HUES6 (cell line): Measurements from ENCODE around the gene STYXL1.
"Not testable (repeated sequence)": the region's sequence is repeated elsewhere in the genome, so short reads cannot be mapped to it uniquely, and the experiment has no call there.

Experiments used
- H3K27ac ChIP-seq: 2 replicates; pipeline ENCODE4 v1.7.0; 2013; ENCODE audit warnings: low read depth, mild to moderate bottlenecking, low read length, inconsistent platforms
- H3K27me3 ChIP-seq: 2 replicates; pipeline ENCODE4 v1.6.1; 2013; ENCODE audit warnings: low read length; ENCODE audit not compliant: control insufficient read depth, insufficient read depth
- H3K36me3 ChIP-seq: 2 replicates; pipeline ENCODE4 v1.6.1; 2013; ENCODE audit warnings: low read length; ENCODE audit not compliant: control insufficient read depth, insufficient read depth
- H3K4me1 ChIP-seq: 2 replicates; pipeline ENCODE4 v1.6.1; 2013; ENCODE audit warnings: low read length; ENCODE audit not compliant: control insufficient read depth, insufficient read depth
- H3K4me3 ChIP-seq: 2 replicates; pipeline ENCODE4 v1.5.1; 2013; ENCODE audit warnings: low read depth, low read length
- H3K9ac ChIP-seq: one replicate; pipeline ENCODE4 v1.6.1; 2013; ENCODE audit warnings: mild to moderate bottlenecking, low read length
- H3K9me3 ChIP-seq: 2 replicates; pipeline ENCODE4 v1.6.1; 2013; ENCODE audit warnings: low read depth, low read length; ENCODE audit not compliant: control insufficient read depth, insufficient read depth

The STYXL1 gene, protein sequence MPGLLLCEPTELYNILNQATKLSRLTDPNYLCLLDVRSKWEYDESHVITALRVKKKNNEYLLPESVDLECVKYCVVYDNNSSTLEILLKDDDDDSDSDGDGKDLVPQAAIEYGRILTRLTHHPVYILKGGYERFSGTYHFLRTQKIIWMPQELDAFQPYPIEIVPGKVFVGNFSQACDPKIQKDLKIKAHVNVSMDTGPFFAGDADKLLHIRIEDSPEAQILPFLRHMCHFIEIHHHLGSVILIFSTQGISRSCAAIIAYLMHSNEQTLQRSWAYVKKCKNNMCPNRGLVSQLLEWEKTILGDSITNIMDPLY

DNA sequence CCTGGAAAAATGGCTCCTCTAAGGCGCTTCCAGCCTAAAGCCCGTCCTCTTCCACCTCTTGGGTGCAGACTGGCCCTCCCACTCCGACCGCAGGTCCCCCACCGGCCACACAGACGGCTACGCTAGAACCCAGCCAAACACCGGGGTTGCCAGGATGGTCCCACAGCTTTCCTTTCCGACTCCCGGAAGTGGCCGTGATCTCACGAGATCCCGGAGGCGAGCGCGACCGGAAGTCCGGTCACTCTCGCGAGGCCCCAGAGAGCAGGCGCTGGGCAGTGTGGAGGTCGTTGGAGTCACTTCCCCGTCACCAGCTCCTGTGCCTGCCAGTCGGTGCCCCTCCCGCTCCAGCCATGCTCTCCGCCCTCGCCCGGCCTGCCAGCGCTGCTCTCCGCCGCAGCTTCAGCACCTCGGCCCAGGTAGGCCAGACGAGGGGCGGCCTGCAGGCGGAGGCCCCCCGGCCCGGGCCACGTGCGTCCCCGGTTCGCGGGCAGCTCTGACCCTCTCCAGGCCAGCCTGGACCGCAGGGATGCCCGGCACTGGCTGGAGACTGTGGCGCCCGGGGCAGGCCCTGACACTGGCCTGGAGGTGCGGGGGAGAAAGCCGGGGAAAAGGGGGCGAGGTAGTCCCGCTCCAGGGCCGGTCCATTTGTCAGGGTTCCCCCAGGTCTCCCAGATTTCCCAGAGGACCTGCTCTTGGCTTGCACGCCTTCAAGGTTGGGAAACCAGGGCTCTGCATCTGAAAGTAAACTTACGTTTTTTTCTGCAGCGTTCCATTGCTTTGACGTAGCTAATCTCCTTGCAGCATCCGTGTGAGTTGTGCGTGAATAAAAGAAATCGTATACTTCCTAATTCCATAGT, at the start of gene STYXL1, which contains the start of gene MDH2:
Gene STYXL1, minus strand, starts transcription at position 190 of the 857 bp plus-strand sequence. CDS start 17,477 bp downstream, outside the sequence.
Gene MDH2, plus strand, starts transcription at position 296 of the 857 bp plus-strand sequence. Its CDS starts 55 bp downstream, at position 351.
- Histone ChIP-seq H3K27ac (peak within 1 kb of the TSS; percentile 81), H3K9ac (peak within 1 kb of the TSS; percentile 96), H3K4me3 (peak within 1 kb of the TSS; percentile 99), H3K9me3 (no peaks in the 10 kb centered on the region), H3K36me3 (peaks cover 16% of the 10 kb centered on the region), H3K4me1 (peaks cover 5% of the 10 kb centered on the region), H3K27me3 (no peaks in the 10 kb centered on the region)

- H3K9me3 ChIP-seq = no peaks in the 10 kb centered on the region
- no peaks in the 10 kb centered on the region for H3K4me1 ChIP-seq
- H3K36me3 ChIP-seq = no peaks in the 10 kb centered on the region
- H3K4me3 ChIP-seq = no peak overlapping the region
- no peak overlapping the region for H3K9ac ChIP-seq
- H3K27ac ChIP-seq = no peak overlapping the region
- H3K27me3 ChIP-seq = no peaks in the 10 kb centered on the region
Observed at GRCh38 chr7:76095908-76096307, 48.1 kb upstream of the STYXL1 start.

DNA sequence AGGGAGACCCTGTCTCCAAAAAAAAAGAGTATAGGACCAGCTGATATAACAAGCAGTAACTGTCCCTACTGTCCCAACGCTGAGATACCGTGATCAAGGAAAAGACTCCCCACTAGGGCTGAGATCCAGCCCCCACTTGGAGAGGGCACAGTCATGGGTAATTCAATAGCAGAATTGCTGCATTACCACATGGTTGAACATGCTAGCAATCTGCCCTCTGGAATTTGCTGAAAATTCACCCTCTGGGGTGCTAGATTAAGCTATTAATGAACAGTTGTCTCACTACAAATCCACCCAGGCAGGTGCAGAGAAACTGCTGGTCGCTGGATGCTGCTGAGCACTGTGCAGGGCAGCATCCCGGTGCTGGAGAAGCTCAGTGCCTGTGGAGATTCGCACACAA, 46.5 kb upstream of the STYXL1 start:
- not testable (repeated sequence) for H3K36me3 ChIP-seq, H3K4me1 ChIP-seq, H3K4me3 ChIP-seq, H3K9me3 ChIP-seq, H3K9ac ChIP-seq, H3K27ac ChIP-seq, H3K27me3 ChIP-seq

DNA sequence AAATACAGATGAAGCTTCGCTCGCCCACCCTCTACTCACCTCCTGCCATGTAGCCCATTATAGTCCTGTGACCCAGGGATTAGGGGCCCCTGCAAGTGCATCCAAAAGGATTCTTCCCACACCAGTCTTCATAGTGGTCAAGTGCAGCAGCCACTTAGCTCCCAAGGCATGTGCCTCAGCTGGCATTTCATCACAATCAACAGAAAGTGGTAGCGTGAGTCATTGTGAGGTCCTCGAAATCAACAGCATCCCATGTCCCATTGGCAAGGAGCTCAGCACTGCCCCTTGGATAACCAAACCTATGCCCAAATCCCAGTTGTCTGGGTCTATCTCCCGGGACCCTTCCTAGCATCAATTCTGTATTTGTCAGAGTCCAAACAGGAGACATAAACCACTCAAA, 45.7 kb upstream of the STYXL1 start:
- H3K9me3 ChIP-seq, H3K4me1 ChIP-seq, H3K9ac ChIP-seq, H3K27me3 ChIP-seq, H3K4me3 ChIP-seq, H3K36me3 ChIP-seq, H3K27ac ChIP-seq: not testable (repeated sequence)

DNA sequence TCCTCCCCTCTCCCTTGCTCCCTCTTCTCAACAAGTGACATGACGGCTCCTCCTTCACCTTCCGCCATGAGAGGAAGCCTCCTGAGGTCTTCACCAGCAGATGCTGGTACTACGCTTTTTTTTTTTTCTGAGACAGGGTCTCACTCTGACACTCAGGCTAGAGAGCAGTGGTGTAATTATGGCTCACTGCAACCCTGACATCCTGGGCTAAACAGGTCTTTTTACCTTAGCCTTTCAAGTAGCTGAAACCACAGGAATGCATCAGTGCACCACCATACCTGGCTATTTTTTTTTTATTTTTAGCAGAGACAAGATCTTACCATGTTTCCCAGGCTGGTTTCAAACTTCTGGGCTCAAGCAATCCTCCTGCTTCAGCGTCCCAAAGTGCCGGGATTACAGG, 43.7 kb upstream of the STYXL1 start:
- Histone ChIP-seq H3K9ac (no peak overlapping the region), H3K4me1 (no peaks in the 10 kb centered on the region), H3K27ac (no peak overlapping the region)

GRCh38 chr7:76089865-76090475, 42.2 kb upstream of the STYXL1 start:
- Histone ChIP-seq H3K27me3 (no peaks in the 10 kb centered on the region), H3K9ac (no peak overlapping the region), H3K36me3 (no peaks in the 10 kb centered on the region), H3K9me3 (no peaks in the 10 kb centered on the region), H3K4me3 (no peak overlapping the region), H3K27ac (no peak overlapping the region), H3K4me1 (no peaks in the 10 kb centered on the region)

More for the DNA sequence above, 43.7 kb upstream of the STYXL1 start:
- Histone ChIP-seq H3K4me3 (no peak overlapping the region), H3K27me3 (no peaks in the 10 kb centered on the region), H3K9me3 (no peaks in the 10 kb centered on the region), H3K36me3 (no peaks in the 10 kb centered on the region)

DNA sequence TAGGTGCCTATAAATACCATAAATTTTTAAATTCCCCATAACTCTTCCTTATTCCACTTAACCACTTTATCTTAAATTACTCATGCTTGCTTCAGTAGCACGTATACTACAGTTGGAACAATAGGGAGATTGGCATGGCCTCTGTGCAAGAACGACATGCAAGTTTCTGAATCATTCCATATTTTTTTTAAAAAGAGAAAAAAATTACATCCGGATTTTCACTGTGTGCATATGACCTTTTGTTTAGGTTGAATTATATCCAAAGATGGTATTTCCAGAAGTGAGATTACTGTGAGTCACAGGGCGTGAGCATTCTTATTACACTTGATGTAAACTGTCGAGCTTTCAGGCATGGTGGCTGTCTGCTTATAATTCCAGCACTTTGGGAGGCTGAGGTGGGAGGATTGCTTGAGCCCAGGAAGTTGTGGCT, 39.6 kb upstream of the STYXL1 start:
- not testable (repeated sequence) for H3K27ac ChIP-seq, H3K36me3 ChIP-seq, H3K9ac ChIP-seq, H3K4me1 ChIP-seq, H3K4me3 ChIP-seq, H3K27me3 ChIP-seq, H3K9me3 ChIP-seq

DNA sequence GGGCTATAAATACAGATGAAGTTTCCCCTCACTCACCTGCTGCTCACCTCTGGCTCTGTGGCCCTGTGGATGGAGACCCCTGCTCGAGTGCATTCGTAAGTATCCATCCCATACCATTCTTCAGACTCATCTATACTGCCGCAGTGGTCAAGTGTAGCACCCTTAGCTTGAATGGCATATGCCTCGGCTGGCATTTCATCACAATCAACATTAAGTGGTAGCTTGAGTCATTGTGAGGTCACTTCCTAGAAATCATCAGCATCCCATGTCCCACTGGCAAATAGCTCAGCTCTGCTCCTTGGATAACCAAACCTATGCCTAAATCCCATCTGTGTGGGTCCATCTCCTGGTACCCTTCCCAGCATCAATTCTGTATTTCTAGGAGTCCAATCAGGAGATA, 38.3 kb upstream of the STYXL1 start:
- no peaks in the 10 kb centered on the region for H3K4me1 ChIP-seq
- no peak overlapping the region for H3K27ac ChIP-seq
- no peak overlapping the region for H3K4me3 ChIP-seq
- H3K36me3 ChIP-seq = no peaks in the 10 kb centered on the region
- H3K9me3 ChIP-seq = no peaks in the 10 kb centered on the region
- no peak overlapping the region for H3K9ac ChIP-seq
- no peaks in the 10 kb centered on the region for H3K27me3 ChIP-seq

DNA sequence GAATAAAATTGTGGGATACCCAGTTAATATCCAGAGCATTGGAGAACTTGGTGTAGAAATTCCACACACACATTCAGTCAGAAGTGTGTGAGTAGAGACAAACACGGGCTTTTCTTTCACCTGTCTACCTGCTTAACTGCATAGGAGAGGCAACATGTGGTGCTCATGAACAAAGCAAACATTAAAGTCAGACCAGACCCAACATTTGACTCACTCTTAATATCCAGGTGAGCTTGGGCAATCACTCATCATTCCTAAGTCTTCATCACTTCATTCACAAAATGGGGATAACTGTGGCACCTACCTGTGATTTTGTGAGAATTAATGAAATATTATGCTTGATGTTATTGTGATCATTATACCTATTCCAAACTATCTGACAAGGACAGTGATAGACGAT, 36.3 kb upstream of the STYXL1 start:
- H3K9ac ChIP-seq, H3K27me3 ChIP-seq, H3K9me3 ChIP-seq, H3K27ac ChIP-seq, H3K36me3 ChIP-seq, H3K4me1 ChIP-seq, H3K4me3 ChIP-seq: not testable (repeated sequence)

DNA sequence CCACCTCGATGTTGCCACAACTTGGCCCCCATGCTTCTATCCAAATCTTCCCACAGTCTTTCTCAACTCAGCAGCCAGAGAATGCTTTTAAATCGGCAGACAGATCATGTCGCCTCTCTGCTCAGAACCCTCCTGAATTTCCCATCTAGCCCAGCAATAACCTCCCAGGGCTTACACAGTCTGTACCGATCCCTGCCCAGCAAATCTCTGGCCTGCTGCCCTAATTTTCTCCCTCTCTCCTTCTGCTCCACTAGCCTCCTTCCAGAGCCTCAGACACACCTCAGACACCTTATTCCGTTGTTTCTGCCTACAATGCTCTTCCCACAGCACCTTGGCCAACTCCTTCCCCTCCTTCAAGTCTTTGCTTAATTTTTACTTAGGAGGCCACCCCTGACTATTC, 32.4 kb upstream of the STYXL1 start:
- no peaks in the 10 kb centered on the region for H3K4me1 ChIP-seq
- H3K4me3 ChIP-seq = no peak overlapping the region
- H3K36me3 ChIP-seq = no peaks in the 10 kb centered on the region
- no peaks in the 10 kb centered on the region for H3K9me3 ChIP-seq
- H3K9ac ChIP-seq = no peak overlapping the region
- no peak overlapping the region for H3K27ac ChIP-seq
- no peaks in the 10 kb centered on the region for H3K27me3 ChIP-seq

DNA sequence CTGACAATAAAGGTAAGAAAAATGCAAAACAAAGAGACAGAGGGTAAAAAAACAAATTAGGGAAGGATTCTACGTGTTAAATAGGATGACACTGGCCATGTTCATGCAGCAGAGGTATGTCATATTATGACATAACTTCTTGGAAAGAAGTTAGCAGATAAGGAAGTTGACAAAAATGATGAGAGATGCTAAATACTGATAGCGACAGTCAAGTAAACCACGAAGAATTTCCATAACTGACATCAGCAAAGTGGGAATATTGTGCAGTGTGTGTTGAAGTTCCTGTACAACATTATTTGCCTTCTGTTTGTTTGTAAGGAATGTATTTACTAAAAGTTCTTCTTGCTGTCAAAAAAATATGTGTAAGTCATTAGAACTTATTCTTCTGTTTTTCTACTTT, 29.6 kb upstream of the STYXL1 start:
- no peaks in the 10 kb centered on the region for H3K4me1 ChIP-seq
- no peak overlapping the region for H3K27ac ChIP-seq
- H3K36me3 ChIP-seq = no peaks in the 10 kb centered on the region
- H3K4me3 ChIP-seq = no peak overlapping the region
- no peaks in the 10 kb centered on the region for H3K9me3 ChIP-seq
- H3K9ac ChIP-seq = no peak overlapping the region
- H3K27me3 ChIP-seq = no peaks in the 10 kb centered on the region
